Neuronal stem cell (in vitro differentiated cells): ENCODE measurements around the gene LYRM1.

Source experiments
- DNase-seq: peaks from one replicate; pipeline ENCODE4 v3.0.0-alpha.2; 2013; ENCODE audit warnings: low spot score
- H2AFZ ChIP-seq: one replicate; pipeline ENCODE4 v1.6.1; 2013; ENCODE audit warnings: mild to moderate bottlenecking, low read length, inconsistent platforms
- H2AK5ac ChIP-seq: 2 replicates; pipeline ENCODE4 v1.6.1; 2013; ENCODE audit warnings: low read depth, mild to moderate bottlenecking, inconsistent platforms, low read length, moderate library complexity, mixed read lengths
- H2BK120ac ChIP-seq: 2 replicates; pipeline ENCODE4 v1.6.1; 2013; ENCODE audit warnings: low read depth, mild to moderate bottlenecking, inconsistent platforms, low read length, moderate library complexity, mixed read lengths
- H2BK12ac ChIP-seq: one replicate; pipeline ENCODE4 v1.6.1; 2013; ENCODE audit warnings: low read length, inconsistent platforms
- H2BK15ac ChIP-seq: 2 replicates; pipeline ENCODE4 v1.6.1; 2013; ENCODE audit warnings: mild to moderate bottlenecking, low read length, inconsistent platforms, mixed read lengths
- H2BK5ac ChIP-seq: one replicate; pipeline ENCODE4 v1.6.1; 2013; ENCODE audit warnings: inconsistent platforms, mild to moderate bottlenecking, low read length, moderate library complexity
- H3K14ac ChIP-seq: one replicate; pipeline ENCODE4 v1.6.1; 2013; ENCODE audit warnings: low read length, inconsistent platforms
- H3K18ac ChIP-seq: 2 replicates; pipeline ENCODE4 v1.6.1; 2013; ENCODE audit warnings: low read length, inconsistent platforms
- H3K23ac ChIP-seq: 2 replicates; pipeline ENCODE4 v1.6.1; 2013; ENCODE audit warnings: low read depth, mild to moderate bottlenecking, mixed read lengths, low read length, inconsistent platforms; ENCODE audit not compliant: poor library complexity
- H3K27ac ChIP-seq: replicated peaks from 3 replicates; pipeline ENCODE4 v1.5.1; 2013; ENCODE audit warnings: low read length, inconsistent platforms
- H3K27me3 ChIP-seq, 3 experiments: 2 replicates each; pipeline ENCODE4 v1.6.1; 2013; ENCODE audit warnings: low read length in 3 of 3, mild to moderate bottlenecking in 2 of 3, inconsistent platforms in 1 of 3, low read depth in 1 of 3, mixed read lengths in 1 of 3, moderate library complexity in 1 of 3; ENCODE audit not compliant: control insufficient read depth in 3 of 3, insufficient read depth in 3 of 3
- H3K36me3 ChIP-seq, 2 donors: replicated peaks in 1 of 2; 2 replicates each; pipeline ENCODE4 v1.6.1; 2013; ENCODE audit warnings: low read length in 2 of 2; ENCODE audit not compliant: control insufficient read depth in 2 of 2, insufficient read depth in 2 of 2
- H3K4ac ChIP-seq: 2 replicates; pipeline ENCODE4 v1.6.1; 2013; ENCODE audit warnings: inconsistent platforms, mild to moderate bottlenecking, low read length, moderate library complexity
- H3K4me1 ChIP-seq, 2 donors: 1 replicate in 1 of 2; 2 replicates in 1 of 2; pipeline ENCODE4 v1.6.1; 2013; ENCODE audit warnings: low read length in 2 of 2, low read depth in 1 of 2; ENCODE audit not compliant: control insufficient read depth in 2 of 2, insufficient read depth in 1 of 2
- H3K4me2 ChIP-seq: one replicate; pipeline ENCODE4 v1.6.1; 2013; ENCODE audit warnings: mild to moderate bottlenecking, low read length, inconsistent platforms; ENCODE audit not compliant: insufficient read depth, poor library complexity, severe bottlenecking
- H3K4me3 ChIP-seq, 2 donors: 2 replicates each; pipeline ENCODE4 v1.5.1; 2013; ENCODE audit warnings: low read length in 2 of 2, mild to moderate bottlenecking in 2 of 2, inconsistent platforms in 1 of 2, moderate library complexity in 1 of 2
- H3K79me1 ChIP-seq: one replicate; pipeline ENCODE4 v1.6.1; 2013; ENCODE audit warnings: low read depth, mild to moderate bottlenecking, inconsistent platforms, low read length, moderate library complexity
- H3K9ac ChIP-seq: one replicate; pipeline ENCODE4 v1.6.1; 2013; ENCODE audit warnings: mild to moderate bottlenecking, low read depth, low read length, inconsistent platforms; ENCODE audit not compliant: poor library complexity
- H3K9me3 ChIP-seq, 2 donors: replicated peaks in 1 of 2; 2 replicates each; pipeline versions ENCODE3 to v1.6.1; 2013; ENCODE audit warnings: low read length in 2 of 2, mild to moderate bottlenecking in 2 of 2, inconsistent platforms in 1 of 2, low read depth in 1 of 2, mixed read lengths in 1 of 2, moderate library complexity in 1 of 2; ENCODE audit not compliant: control insufficient read depth in 2 of 2, insufficient read depth in 1 of 2
- H4K8ac ChIP-seq: one replicate; pipeline ENCODE4 v1.6.1; 2013; ENCODE audit warnings: low read depth, mild to moderate bottlenecking, inconsistent platforms, low read length, moderate library complexity
- H4K91ac ChIP-seq: one replicate; pipeline ENCODE4 v1.6.1; 2013; ENCODE audit warnings: low read length, low read depth, mild to moderate bottlenecking, inconsistent platforms; ENCODE audit not compliant: poor library complexity
- WGBS, 2 donors: extraction: QIAGEN DNeasy Blood & Tissue Kit; methylation state at CpG; one replicate each; pipeline ENCODE4 v1.1.7; 2013; ENCODE audit warnings: missing lambda C conversion rate in 2 of 2, mixed read lengths in 1 of 2; ENCODE audit not compliant: insufficient read length in 2 of 2, insufficient replicate concordance in 1 of 2; ENCODE audit errors: extremely low coverage in 2 of 2; 5-methylcytosine and 5-hydroxymethylcytosine counted together

Gene LYRM1

DNA sequence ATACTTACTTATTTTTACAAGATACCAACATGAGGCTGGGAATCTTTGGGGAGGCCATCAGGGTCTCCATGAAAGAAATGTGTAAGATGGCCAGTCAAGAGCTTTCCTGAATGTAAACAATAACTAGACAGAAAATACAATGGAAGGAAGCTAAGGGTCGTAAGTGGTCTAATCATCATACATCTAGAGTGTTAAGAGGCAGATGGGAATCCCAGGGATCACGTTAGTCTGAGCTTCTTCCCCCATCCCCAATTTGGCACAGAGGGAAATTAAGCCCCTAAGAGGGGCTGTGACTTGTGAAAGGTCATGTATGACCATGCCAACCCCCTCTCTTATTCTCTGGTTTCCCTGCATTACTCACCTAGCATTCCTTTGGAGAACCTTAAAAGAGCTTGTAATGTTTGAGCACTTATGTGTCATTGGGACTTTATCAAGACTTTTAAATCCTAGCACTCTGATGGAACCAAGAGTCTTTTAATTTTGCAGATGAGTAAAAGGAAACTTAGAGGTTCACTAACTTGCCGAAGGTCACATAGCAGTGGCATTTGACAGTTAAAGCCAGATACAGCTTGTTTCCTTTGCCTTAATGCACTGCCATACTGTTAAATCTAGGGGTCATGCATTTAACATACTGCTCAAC, 46.5 kb upstream of the LYRM1 start:
- H2BK5ac ChIP-seq, result no peak overlapping the region
- H2AK5ac ChIP-seq, result no peak overlapping the region
- no peak overlapping the region for H3K23ac ChIP-seq
- H3K4ac ChIP-seq, result no peak overlapping the region
- H4K8ac ChIP-seq, result no peak overlapping the region
- no peak overlapping the region for H3K27ac ChIP-seq
- no peak overlapping the region for H3K4me3 ChIP-seq
- H3K27me3 ChIP-seq, result no peaks in the 10 kb centered on the region
- H3K18ac ChIP-seq, result no peak overlapping the region
- no peaks in the 10 kb centered on the region for H3K79me1 ChIP-seq
- H3K4me2 ChIP-seq, result no peak overlapping the region
- H3K9me3 ChIP-seq, result no peaks in the 10 kb centered on the region
- H2BK15ac ChIP-seq, result no peak overlapping the region
- H3K4me1 ChIP-seq, result no peaks in the 10 kb centered on the region
- no peak overlapping the region for H2BK12ac ChIP-seq
- H3K9ac ChIP-seq, result no peak overlapping the region
- H3K14ac ChIP-seq, result no peak overlapping the region
- H3K36me3 ChIP-seq, result peaks cover 2 to 58% of the 10 kb centered on the region in 2 donors
- no CpG with 5 or more reads among the region's 3 CpGs for WGBS, 2 donors
- H4K91ac ChIP-seq, result no peak overlapping the region
- no peak overlapping the region for H2AFZ ChIP-seq
- no peak for DNase-seq
- no peak overlapping the region for H2BK120ac ChIP-seq

DNA sequence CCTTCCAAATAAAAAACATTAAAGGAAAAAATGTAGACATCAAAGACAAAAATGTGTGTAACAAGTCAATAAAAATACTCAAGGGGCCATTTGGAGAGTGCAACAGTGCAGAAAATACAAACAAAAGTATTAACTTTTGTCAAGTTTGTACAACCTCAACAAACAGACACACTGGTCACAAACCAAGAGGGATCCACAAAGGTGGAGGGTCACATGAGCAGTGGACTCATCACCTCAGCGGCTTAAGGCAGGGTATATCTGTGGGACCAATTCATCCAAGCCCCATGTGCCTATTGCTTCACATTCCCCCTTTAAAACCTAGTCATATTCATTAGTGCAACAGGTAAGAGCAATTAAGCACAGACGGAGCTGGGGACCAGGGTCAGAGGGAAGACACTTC, 45.6 kb upstream of the LYRM1 start:
- H3K36me3 ChIP-seq, result peaks cover 4 to 62% of the 10 kb centered on the region in 2 donors
- H3K4me3 ChIP-seq, result no peak overlapping the region
- no peak for DNase-seq
- no CpG with 5 or more reads among the region's 2 CpGs for WGBS, 2 donors
- H3K9ac ChIP-seq, result no peak overlapping the region
- H3K4ac ChIP-seq, result no peak overlapping the region
- H3K4me1 ChIP-seq, result no peaks in the 10 kb centered on the region
- no peak overlapping the region for H3K4me2 ChIP-seq
- H3K9me3 ChIP-seq, result no peaks in the 10 kb centered on the region
- H3K18ac ChIP-seq, result no peak overlapping the region
- H2BK12ac ChIP-seq, result no peak overlapping the region
- no peak overlapping the region for H4K8ac ChIP-seq
- no peak overlapping the region for H3K23ac ChIP-seq
- no peak overlapping the region for H2AFZ ChIP-seq
- H2BK15ac ChIP-seq, result no peak overlapping the region
- H2AK5ac ChIP-seq, result no peak overlapping the region
- H4K91ac ChIP-seq, result no peak overlapping the region
- H3K79me1 ChIP-seq, result no peaks in the 10 kb centered on the region
- no peak overlapping the region for H3K14ac ChIP-seq
- no peak overlapping the region for H3K27ac ChIP-seq
- H2BK120ac ChIP-seq, result no peak overlapping the region
- no peaks in the 10 kb centered on the region for H3K27me3 ChIP-seq
- H2BK5ac ChIP-seq, result no peak overlapping the region

DNA sequence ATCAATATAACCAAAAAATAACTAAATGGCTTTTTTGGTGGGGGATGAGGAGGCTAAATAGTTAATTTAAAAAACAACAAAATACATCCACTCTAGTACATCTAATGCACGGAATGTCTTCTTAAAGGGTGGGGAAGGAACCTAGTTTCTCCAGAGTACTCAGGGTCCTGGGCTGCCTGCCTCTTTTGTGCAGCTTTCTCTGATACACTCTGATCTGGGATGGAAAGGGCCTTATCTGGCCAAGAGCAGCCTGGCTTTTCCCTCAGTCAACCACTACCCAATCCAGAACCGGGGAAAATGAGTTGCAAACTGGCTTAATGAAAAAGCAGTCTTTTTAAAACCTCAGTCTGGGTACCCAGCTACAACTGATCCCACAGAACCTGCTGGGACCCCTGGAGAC, 43.3 kb upstream of the LYRM1 start:
- no peak for DNase-seq
- Histone ChIP-seq H2AK5ac (no peak overlapping the region), H3K4me2 (no peak overlapping the region), H2BK5ac (no peak overlapping the region), H3K9ac (no peak overlapping the region), H3K27me3 (no peaks in the 10 kb centered on the region), H4K91ac (no peak overlapping the region), H4K8ac (no peak overlapping the region), H3K4me3 (no peak overlapping the region), H2BK12ac (no peak overlapping the region), H2AFZ (no peak overlapping the region), H2BK120ac (no peak overlapping the region), H3K36me3 (peaks cover 9 to 59% of the 10 kb centered on the region in 2 donors), H2BK15ac (no peak overlapping the region), H3K4ac (no peak overlapping the region), H3K27ac (no peak overlapping the region), H3K4me1 (no peaks in the 10 kb centered on the region), H3K9me3 (no peaks in the 10 kb centered on the region), H3K14ac (no peak overlapping the region), H3K79me1 (no peaks in the 10 kb centered on the region), H3K23ac (no peak overlapping the region), H3K18ac (no peak overlapping the region)
- no CpG with 5 or more reads among the region's 2 CpGs for WGBS, 2 donors

DNA sequence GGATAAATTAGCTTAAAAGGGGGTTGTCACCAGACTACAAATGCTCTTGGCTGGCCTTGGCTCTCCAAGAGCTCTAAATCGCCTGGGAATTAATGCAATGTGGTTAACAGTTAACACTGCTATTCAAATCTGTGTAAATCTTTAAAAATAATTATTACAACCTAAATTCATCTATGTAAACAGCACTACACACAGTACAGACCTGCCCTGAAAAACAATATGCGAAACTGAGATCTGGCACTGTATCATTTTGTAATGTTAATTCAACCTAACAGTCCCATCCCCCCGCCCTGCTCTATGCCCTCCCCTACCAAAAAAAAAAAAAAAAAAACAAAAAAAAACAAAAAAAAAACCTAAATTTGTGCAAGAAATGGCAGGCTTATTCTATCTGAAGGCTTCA, 41.3 kb upstream of the LYRM1 start:
- no peak overlapping the region for H3K27ac ChIP-seq
- H3K36me3 ChIP-seq, result peaks cover 11 to 47% of the 10 kb centered on the region in 2 donors
- H2AFZ ChIP-seq, result no peak overlapping the region
- H3K9ac ChIP-seq, result no peak overlapping the region
- H3K27me3 ChIP-seq, result no peaks in the 10 kb centered on the region
- no peak overlapping the region for H4K91ac ChIP-seq
- H3K4me1 ChIP-seq, result no peaks in the 10 kb centered on the region
- WGBS, 2 donors, result no CpG with 5 or more reads among the region's 3 CpGs
- no peak overlapping the region for H2BK15ac ChIP-seq
- H3K9me3 ChIP-seq, result no peaks in the 10 kb centered on the region
- H3K4me3 ChIP-seq, result no peak overlapping the region
- DNase-seq, result no peak
- H3K14ac ChIP-seq, result no peak overlapping the region
- H3K4me2 ChIP-seq, result no peak overlapping the region
- H2BK5ac ChIP-seq, result no peak overlapping the region
- H3K18ac ChIP-seq, result no peak overlapping the region
- H4K8ac ChIP-seq, result no peak overlapping the region
- no peak overlapping the region for H2AK5ac ChIP-seq
- no peak overlapping the region for H2BK120ac ChIP-seq
- no peak overlapping the region for H3K23ac ChIP-seq
- H3K79me1 ChIP-seq, result peaks cover 2% of the 10 kb centered on the region
- no peak overlapping the region for H3K4ac ChIP-seq
- no peak overlapping the region for H2BK12ac ChIP-seq
